NCI-H2171 treated with DMSO at 0.1 percent for 48 hours (cell line): ENCODE results near the gene FAF2.
"Not testable (repeated sequence)": the region's sequence is repeated elsewhere in the genome, so short reads cannot be mapped to it uniquely, and the experiment has no call there.

Source experiments
- DNase-seq: peaks from one replicate; lab custom pipeline; 2025; lab: John Stamatoyannopoulos, UW

FAF2 gene

GRCh38 chr5:176458904-176459561 is 10.8 kb downstream of the FAF2 start:
- DNase-seq = no peak

GRCh38 chr5:176461349-176461748 is 13.2 kb downstream of the FAF2 start:
- no peak for DNase-seq

- DNase-seq = no peak
These were observed 15.1 kb downstream of the FAF2 start for GRCh38 chr5:176463113-176463764.

GRCh38 chr5:176466245-176466871 is 18.2 kb downstream of the FAF2 start:
- no peak for DNase-seq

- DNase-seq = no peak
These were observed 21.1 kb downstream of the FAF2 start for GRCh38 chr5:176469296-176469695.

GRCh38 chr5:176470539-176470938 is 22.4 kb downstream of the FAF2 start:
- no peak for DNase-seq

- DNase-seq = no peak
These were observed 22.9 kb downstream of the FAF2 start for GRCh38 chr5:176471098-176471497.

- DNase-seq = no peak
These were observed 25.3 kb downstream of the FAF2 start for GRCh38 chr5:176473335-176474006.

GRCh38 chr5:176474476-176474875 is 26.3 kb downstream of the FAF2 start:
- DNase-seq = no peak

GRCh38 chr5:176481711-176482110 is 33.5 kb downstream of the FAF2 start:
- no peak for DNase-seq

- no peak for DNase-seq
These were observed 37.0 kb downstream of the FAF2 start for GRCh38 chr5:176485176-176485575.

- no peak for DNase-seq
These were observed 38.1 kb downstream of the FAF2 start for GRCh38 chr5:176486189-176486757.

- DNase-seq = not testable (repeated sequence)
These were observed 39.0 kb downstream of the FAF2 start for GRCh38 chr5:176487160-176487559.

- no peak for DNase-seq
These were observed 40.9 kb downstream of the FAF2 start for GRCh38 chr5:176489077-176489476.

GRCh38 chr5:176490301-176490700 is 42.1 kb downstream of the FAF2 start:
- no peak for DNase-seq

GRCh38 chr5:176491101-176491502 is 42.9 kb downstream of the FAF2 start:
- no peak for DNase-seq

GRCh38 chr5:176491901-176492300 is 43.7 kb downstream of the FAF2 start:
- DNase-seq = no peak

- no peak for DNase-seq
These were observed 44.2 kb downstream of the FAF2 start for GRCh38 chr5:176492431-176492830.

- no peak for DNase-seq
These were observed 49.7 kb downstream of the FAF2 start for GRCh38 chr5:176497852-176498251.

GRCh38 chr5:176499273-176499672 is 51.1 kb downstream of the FAF2 start:
- no peak for DNase-seq

GRCh38 chr5:176500511-176500910 is 52.3 kb downstream of the FAF2 start:
- no peak for DNase-seq

- DNase-seq = no peak
These were observed 53.1 kb downstream of the FAF2 start for GRCh38 chr5:176501333-176501732.

GRCh38 chr5:176503496-176503895 is 55.3 kb downstream of the FAF2 start:
- DNase-seq = no peak
